A549 (cell line): ENCODE data around the gene UNC45A. TPM values are rescaled to one million over a fixed set of nuclear protein-coding genes. Genes with fewer than 3 reads are reported as not detected.

Experiments
- ATAC-seq, 2 experiments: fragments of 200-7000 bp in 1 of 2; fragments of >200 bp in 1 of 2; cut with Nextera tagmentation in 1 of 2; cut with Tn5 transposase in 1 of 2; 3 replicates each; pipeline versions ENCODE4 v1.8.0 to v1.9.1; 2018 to 2020; ENCODE audit warnings: mild to moderate bottlenecking in 1 of 2, moderate library complexity in 1 of 2
- CTCF ChIA-PET: fragments of 300-600 bp; sonication (Branson Sonifier 250); formaldehyde crosslinking; extraction: SDS; loops from one replicate; lab custom pipeline; 2021; ENCODE audit warnings: antibody characterized with exemption, inconsistent platforms; lab: Yijun Ruan, JAX
- POLR2A ChIA-PET: fragments of 350-600 bp; formaldehyde crosslinking; extraction: SDS; loops from one replicate; lab custom pipeline; 2021; ENCODE audit warnings: antibody characterized with exemption, inconsistent platforms; lab: Yijun Ruan, JAX
- DNase-seq, 2 experiments: peaks; one replicate each; pipeline versions ENCODE4 v3.0.0 to v3.0.0-alpha.2; 2011 to 2016; ENCODE audit warnings: low read depth in 1 of 2, low spot score in 1 of 2
- FAIRE-seq: peaks from 2 replicates; lab custom pipeline; 2011; peaks lifted over from hg19 to GRCh38; lab: Jason Lieb, UNC
- H3K27ac ChIP-seq, 2 experiments: fragments of >200 bp; sonication (Bioruptor Twin); formaldehyde crosslinking; 3 replicates each; pipeline ENCODE4 v1.5.1; 2016 to 2017
- H3K4me1 ChIP-seq: fragments of >200 bp; sonication (Bioruptor Twin); formaldehyde crosslinking; 3 replicates; pipeline ENCODE4 v1.6.1; 2016
- H3K4me2 ChIP-seq: fragments of >200 bp; sonication (Bioruptor Twin); formaldehyde crosslinking; 3 replicates; pipeline ENCODE4 v1.6.1; 2016
- H3K4me3 ChIP-seq: fragments of >200 bp; sonication (Bioruptor Twin); formaldehyde crosslinking; 3 replicates; pipeline ENCODE4 v1.5.1; 2016
- H3K9me3 ChIP-seq: fragments of >200 bp; sonication (Bioruptor Twin); formaldehyde crosslinking; 3 replicates; pipeline ENCODE4 v1.6.1; 2016
- BHLHE40 ChIP-seq: IDR thresholded peaks from 2 replicates; pipeline ENCODE4 v1.6.1; 2012; ENCODE audit warnings: low read depth, low read length, inconsistent platforms
- CEBPB ChIP-seq, 2 experiments: fragments of >200 bp in 1 of 2; sonication (Bioruptor Twin) in 1 of 2; formaldehyde crosslinking in 1 of 2; IDR thresholded peaks; 2 replicates each; pipeline ENCODE4 v1.6.1; 2012 to 2016
- EHMT2 ChIP-seq: fragments of 200-600 bp; sonication (generic); IDR thresholded peaks from 2 replicates; pipeline ENCODE4 v1.6.1; 2016; ENCODE audit warnings: antibody characterized with exemption, low read depth, mild to moderate bottlenecking, moderate library complexity
- FOSL2 ChIP-seq, 2 experiments: fragments of 450-650 bp in 1 of 2; fragments of >200 bp in 1 of 2; sonication (Bioruptor Twin) in 1 of 2; formaldehyde crosslinking; IDR thresholded peaks; 2 replicates each; pipeline versions ENCODE4 v1.5.0 to v1.6.1; 2016 to 2020; ENCODE audit warnings: mild to moderate bottlenecking in 1 of 2, moderate library complexity in 1 of 2
- JUN ChIP-seq, 2 experiments: fragments of >200 bp; sonication (Bioruptor Twin); formaldehyde crosslinking; IDR thresholded peaks; 2 replicates in 1 of 2; 3 replicates in 1 of 2; pipeline ENCODE4 v1.6.1; 2016 to 2017
- KDM1A ChIP-seq: fragments of 200-600 bp; sonication (generic); IDR thresholded peaks from 2 replicates; pipeline ENCODE4 v1.6.1; 2016; ENCODE audit warnings: low read depth, mild to moderate bottlenecking
- MAZ ChIP-seq: fragments of 150-350 bp; IDR thresholded peaks from 2 replicates; pipeline ENCODE4 v1.6.1; 2014; ENCODE audit warnings: antibody characterized with exemption, low read depth, low read length, borderline replicate concordance
- PHF8 ChIP-seq: fragments of 200-600 bp; sonication (generic); IDR thresholded peaks from 2 replicates; pipeline ENCODE4 v1.6.1; 2016; ENCODE audit warnings: low read depth, mild to moderate bottlenecking, antibody characterized with exemption, moderate library complexity, borderline replicate concordance
- RNF2 ChIP-seq: fragments of 200-600 bp; sonication (generic); IDR thresholded peaks from 2 replicates; pipeline ENCODE4 v1.6.1; 2016; ENCODE audit warnings: low read depth, mild to moderate bottlenecking, antibody characterized with exemption, moderate library complexity, borderline replicate concordance
- SMC3 ChIP-seq: fragments of >200 bp; sonication (Bioruptor Twin); formaldehyde crosslinking; IDR thresholded peaks from 3 replicates; pipeline ENCODE4 v1.6.1; 2018; ENCODE audit warnings: inconsistent platforms
- TFCP2L1 ChIP-seq: fragments of 250-450 bp; sonication (Bioruptor Pico); IDR thresholded peaks from 2 replicates; pipeline ENCODE4 v1.5.0; 2021; ENCODE audit warnings: mild to moderate bottlenecking
- ZNF302 ChIP-seq: fragments of 250-450 bp; sonication (Bioruptor Pico); IDR thresholded peaks from 2 replicates; pipeline ENCODE4 v1.9.0; 2021; ENCODE audit warnings: inconsistent platforms, mild to moderate bottlenecking, moderate library complexity
- ZSCAN20 ChIP-seq: fragments of 250-450 bp; sonication (Bioruptor Pico); IDR thresholded peaks from 2 replicates; pipeline ENCODE4 v1.8.0; 2022; ENCODE audit warnings: mild to moderate bottlenecking, moderate library complexity
- WGBS: methylation state at CpG from one replicate; pipeline ENCODE4 v1.1.6; 2017; ENCODE audit errors: missing lambda C conversion rate; 5-methylcytosine and 5-hydroxymethylcytosine counted together
- polyA plus RNA-seq, 4 experiments: library from polyadenylated mRNA; depleted of rRNA in 3 of 4; stranded (reverse); fragments of >200 nt; fragmentation: RNase III in 1 of 4; extraction: RNeasy Plus Mini Kit Qiagen cat#74134 plus additional on column Dnase treatment in 1 of 4; gene quantifications; 2 replicates in 3 of 4; 3 replicates in 1 of 4; pipeline ENCODE4 v1.2.3, GENCODE V29; 2011 to 2017
- TF ChIP-seq, protein P1 (sequence below): fragments of 250-450 bp; sonication (Bioruptor Pico); IDR thresholded peaks from 2 replicates; pipeline ENCODE4 v1.5.0; 2021; ENCODE audit warnings: mild to moderate bottlenecking, moderate library complexity, borderline replicate concordance
- TF ChIP-seq, protein P2 (sequence below): fragments of 450-650 bp; IDR thresholded peaks from 2 replicates; pipeline ENCODE4 v1.6.1; 2014; ENCODE audit warnings: antibody characterized with exemption
- TF ChIP-seq, protein P3 (sequence below): fragments of >200 bp; sonication (Bioruptor Twin); formaldehyde crosslinking; IDR thresholded peaks from 3 replicates; pipeline ENCODE4 v1.5.1; 2016
- TF ChIP-seq, protein P4 (sequence below): IDR thresholded peaks from 2 replicates; pipeline ENCODE4 v1.6.1; 2012
- TF ChIP-seq, protein P5 (sequence below): IDR thresholded peaks from 2 replicates; pipeline ENCODE4 v1.6.1; 2012

UNC45A gene
- polyA plus RNA-seq, 2 of the 4 experiments (the other 2 are of a cell fraction): 48.2 to 80.4 TPM

DNA sequence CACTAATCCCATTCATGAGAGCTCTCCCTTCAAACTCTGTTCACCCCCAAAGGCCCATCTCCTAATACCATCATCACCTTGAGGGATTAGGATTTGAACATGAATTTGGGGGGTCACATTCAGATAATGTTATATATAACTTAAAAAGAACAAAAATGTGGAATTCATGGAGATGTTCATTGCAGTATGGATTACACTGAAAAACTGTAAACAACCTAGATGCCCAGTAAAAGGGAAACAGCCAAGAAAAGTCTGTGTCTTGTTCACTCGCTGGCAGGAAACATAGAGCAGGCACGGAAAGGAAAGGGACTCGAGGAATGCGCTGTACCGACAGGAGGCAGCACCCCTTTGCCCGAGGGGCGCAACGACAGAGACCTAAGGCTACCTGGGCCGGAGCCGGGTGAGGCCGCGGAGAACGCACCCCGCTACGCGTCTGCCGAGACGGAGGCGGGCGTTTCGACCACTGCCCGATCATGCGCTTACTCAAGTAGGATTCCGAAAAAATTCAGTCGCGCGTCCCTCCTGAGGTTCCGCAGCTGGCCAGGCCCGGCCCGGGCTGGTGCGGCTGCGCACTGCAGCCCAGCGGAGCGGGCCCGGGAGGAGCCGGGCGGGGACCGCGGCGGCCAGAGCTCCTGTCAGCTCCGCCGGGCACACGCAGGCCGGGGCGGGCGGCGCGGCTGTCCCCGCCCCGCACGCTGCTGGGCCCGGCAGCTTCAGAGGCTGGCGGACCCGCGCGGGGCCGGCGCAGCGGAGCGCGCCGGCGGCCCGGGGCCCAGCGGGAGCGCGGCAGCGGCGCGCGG, 32.8 kb upstream of the UNC45A start (continued):
- TF ChIP-seq, protein P1, sequence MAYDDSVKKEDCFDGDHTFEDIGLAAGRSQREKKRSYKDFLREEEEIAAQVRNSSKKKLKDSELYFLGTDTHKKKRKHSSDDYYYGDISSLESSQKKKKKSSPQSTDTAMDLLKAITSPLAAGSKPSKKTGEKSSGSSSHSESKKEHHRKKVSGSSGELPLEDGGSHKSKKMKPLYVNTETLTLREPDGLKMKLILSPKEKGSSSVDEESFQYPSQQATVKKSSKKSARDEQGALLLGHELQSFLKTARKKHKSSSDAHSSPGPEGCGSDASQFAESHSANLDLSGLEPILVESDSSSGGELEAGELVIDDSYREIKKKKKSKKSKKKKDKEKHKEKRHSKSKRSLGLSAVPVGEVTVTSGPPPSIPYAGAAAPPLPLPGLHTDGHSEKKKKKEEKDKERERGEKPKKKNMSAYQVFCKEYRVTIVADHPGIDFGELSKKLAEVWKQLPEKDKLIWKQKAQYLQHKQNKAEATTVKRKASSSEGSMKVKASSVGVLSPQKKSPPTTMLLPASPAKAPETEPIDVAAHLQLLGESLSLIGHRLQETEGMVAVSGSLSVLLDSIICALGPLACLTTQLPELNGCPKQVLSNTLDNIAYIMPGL: peak; percentile 95; the same call in 1 of the 2 replicates
- TF ChIP-seq KDM1A: no peak
- peak in 1 of 2 experiments; percentile 76; a peak in 3 of 5 replicates for TF ChIP-seq JUN (IDR thresholded peaks at IDR 0.05)
- TF ChIP-seq, all 56 proteins: peak for 11

DNA sequence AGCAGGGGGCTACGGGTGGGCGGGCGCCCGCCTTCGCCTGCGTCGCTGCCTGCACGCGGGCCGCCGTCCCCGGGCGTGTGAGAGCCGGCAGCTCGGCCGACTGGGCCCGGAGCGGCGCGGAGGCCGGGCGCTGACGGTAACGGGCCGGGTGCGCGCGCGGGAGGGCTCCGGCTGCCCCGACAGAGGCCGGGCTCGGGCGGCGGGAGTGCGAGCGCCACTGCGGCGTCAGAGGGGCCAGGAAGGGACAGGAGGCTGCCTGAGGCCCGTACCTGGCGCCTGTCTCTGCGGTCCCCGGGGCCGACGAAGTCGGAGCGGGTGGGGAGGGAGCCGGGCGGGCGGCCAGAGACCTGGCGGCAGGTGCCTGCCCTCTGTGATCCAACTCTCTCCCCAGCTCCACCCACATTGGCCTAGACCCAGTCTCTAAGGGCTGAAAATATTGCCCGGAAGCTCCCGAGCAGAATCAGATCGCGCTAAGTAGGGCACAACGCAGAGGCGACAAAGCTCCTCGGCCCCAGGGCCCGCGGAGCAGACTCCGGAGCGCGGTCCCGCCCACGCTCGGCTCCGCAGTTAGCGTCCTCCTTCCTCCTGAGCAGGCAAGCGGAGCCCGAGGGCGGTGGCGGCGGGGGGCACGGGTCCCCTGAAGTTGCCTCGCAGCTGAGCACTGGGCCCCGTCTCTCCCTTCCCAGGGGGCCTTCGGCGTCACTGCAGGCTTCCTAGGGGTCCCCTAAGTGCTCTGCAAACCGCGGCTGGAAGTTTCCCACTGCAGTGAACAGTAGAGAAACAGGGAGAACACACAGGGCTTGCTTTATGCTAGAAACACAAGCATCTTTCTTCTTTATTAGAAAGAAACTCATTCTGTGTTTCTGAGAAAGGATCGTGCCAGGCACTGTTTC, 32.0 kb upstream of the UNC45A start, which contains the start of gene MAN2A2:
TSS of gene MAN2A2 (plus strand) at position 463 of the 893 bp plus-strand sequence. CDS start 906 bp downstream, outside the sequence.
- WGBS: 4% methylated on average over 36 of the region's 81 CpGs

GRCh38 chr15:90903733-90904536, 31.1 kb upstream of the UNC45A start:
- peak; percentile 30 to 46 for DNase-seq

More for the DNA sequence above, 32.0 kb upstream of the UNC45A start, which contains the start of gene MAN2A2:
- H3K9me3 ChIP-seq: no peaks in the 10 kb centered on the region
- peak; percentile 17 to 43; a peak in 1 of 5 replicates for TF ChIP-seq JUN (IDR thresholded peaks at IDR 0.05)
- TF ChIP-seq, protein P2, sequence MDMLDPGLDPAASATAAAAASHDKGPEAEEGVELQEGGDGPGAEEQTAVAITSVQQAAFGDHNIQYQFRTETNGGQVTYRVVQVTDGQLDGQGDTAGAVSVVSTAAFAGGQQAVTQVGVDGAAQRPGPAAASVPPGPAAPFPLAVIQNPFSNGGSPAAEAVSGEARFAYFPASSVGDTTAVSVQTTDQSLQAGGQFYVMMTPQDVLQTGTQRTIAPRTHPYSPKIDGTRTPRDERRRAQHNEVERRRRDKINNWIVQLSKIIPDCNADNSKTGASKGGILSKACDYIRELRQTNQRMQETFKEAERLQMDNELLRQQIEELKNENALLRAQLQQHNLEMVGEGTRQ: no peak
- ChIA-PET CTCF (interaction anchor here (0.5 to 16.8 kb wide), 30 partner anchors 10 to 551 kb away, joined by 3 to 326 read pairs (median 4); partner anchors contain the start of genes FES, FURIN, HDDC3 and UNC45A), POLR2A (interaction anchor here (1.0 to 2.2 kb wide), 7 partner anchors 26 to 515 kb away, joined by 3 to 14 read pairs (median 4); partner anchors contain the start of genes HDDC3 and IQGAP1)
- H3K4me2 ChIP-seq: peak within 1 kb of the TSS; percentile 99
- peak; percentile 65 to 71 for ATAC-seq
- peak; percentile 38 to 62 for DNase-seq
- peak within 1 kb of the TSS; percentile 88 for H3K27ac ChIP-seq
- no peak for FAIRE-seq
- peaks cover 14% of the 10 kb centered on the region for H3K4me1 ChIP-seq
- peak within 1 kb of the TSS; percentile 81 for H3K4me3 ChIP-seq

More at GRCh38 chr15:90903733-90904536, 31.1 kb upstream of the UNC45A start:
- no peak for TF ChIP-seq SMC3
- no peak for TF ChIP-seq BHLHE40
- TF ChIP-seq PHF8: no peak
- TF ChIP-seq CEBPB (IDR thresholded peaks at IDR 0.05): no peak
- TF ChIP-seq FOSL2 (IDR thresholded peaks at IDR 0.05): no peak
- no peak for TF ChIP-seq FOSL2 (CRISPR knock-in tag; IDR thresholded peaks at IDR 0.05)
- no peak for TF ChIP-seq ZNF302 (CRISPR knock-in tag)
- TF ChIP-seq, protein P3, sequence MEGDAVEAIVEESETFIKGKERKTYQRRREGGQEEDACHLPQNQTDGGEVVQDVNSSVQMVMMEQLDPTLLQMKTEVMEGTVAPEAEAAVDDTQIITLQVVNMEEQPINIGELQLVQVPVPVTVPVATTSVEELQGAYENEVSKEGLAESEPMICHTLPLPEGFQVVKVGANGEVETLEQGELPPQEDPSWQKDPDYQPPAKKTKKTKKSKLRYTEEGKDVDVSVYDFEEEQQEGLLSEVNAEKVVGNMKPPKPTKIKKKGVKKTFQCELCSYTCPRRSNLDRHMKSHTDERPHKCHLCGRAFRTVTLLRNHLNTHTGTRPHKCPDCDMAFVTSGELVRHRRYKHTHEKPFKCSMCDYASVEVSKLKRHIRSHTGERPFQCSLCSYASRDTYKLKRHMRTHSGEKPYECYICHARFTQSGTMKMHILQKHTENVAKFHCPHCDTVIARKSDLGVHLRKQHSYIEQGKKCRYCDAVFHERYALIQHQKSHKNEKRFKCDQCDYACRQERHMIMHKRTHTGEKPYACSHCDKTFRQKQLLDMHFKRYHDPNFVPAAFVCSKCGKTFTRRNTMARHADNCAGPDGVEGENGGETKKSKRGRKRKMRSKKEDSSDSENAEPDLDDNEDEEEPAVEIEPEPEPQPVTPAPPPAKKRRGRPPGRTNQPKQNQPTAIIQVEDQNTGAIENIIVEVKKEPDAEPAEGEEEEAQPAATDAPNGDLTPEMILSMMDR: no peak
- TF ChIP-seq, protein P4, sequence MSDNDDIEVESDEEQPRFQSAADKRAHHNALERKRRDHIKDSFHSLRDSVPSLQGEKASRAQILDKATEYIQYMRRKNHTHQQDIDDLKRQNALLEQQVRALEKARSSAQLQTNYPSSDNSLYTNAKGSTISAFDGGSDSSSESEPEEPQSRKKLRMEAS: no peak
- TF ChIP-seq, protein P5, sequence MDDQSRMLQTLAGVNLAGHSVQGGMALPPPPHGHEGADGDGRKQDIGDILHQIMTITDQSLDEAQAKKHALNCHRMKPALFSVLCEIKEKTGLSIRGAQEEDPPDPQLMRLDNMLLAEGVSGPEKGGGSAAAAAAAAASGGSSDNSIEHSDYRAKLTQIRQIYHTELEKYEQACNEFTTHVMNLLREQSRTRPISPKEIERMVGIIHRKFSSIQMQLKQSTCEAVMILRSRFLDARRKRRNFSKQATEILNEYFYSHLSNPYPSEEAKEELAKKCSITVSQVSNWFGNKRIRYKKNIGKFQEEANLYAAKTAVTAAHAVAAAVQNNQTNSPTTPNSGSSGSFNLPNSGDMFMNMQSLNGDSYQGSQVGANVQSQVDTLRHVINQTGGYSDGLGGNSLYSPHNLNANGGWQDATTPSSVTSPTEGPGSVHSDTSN: no peak
- no peak for TF ChIP-seq EHMT2
- no peak for TF ChIP-seq RNF2
- TF ChIP-seq MAZ: no peak
- no peak for TF ChIP-seq ZSCAN20
- no peak for TF ChIP-seq TFCP2L1 (CRISPR knock-in tag)
- TF ChIP-seq, protein P1: no peak
- Histone ChIP-seq H3K27ac (peak overlapping the region; percentile 88), H3K4me2 (peak overlapping the region; percentile 99), H3K4me1 (peaks cover 14% of the 10 kb centered on the region), H3K9me3 (no peaks in the 10 kb centered on the region), H3K4me3 (peak overlapping the region; percentile 81)
- CTCF ChIA-PET: interaction anchor here (0.5 to 16.8 kb wide), 15 partner anchors 11 to 552 kb away, joined by 3 to 326 read pairs (median 7); partner anchors contain the start of genes FES, HDDC3, UNC45A and ZNF774
- POLR2A ChIA-PET: interaction anchor here (1.0 to 2.2 kb wide), 2 partner anchors 26 to 28 kb away, joined by 5 to 14 read pairs; partner anchors contain the start of gene HDDC3
- 85% methylated on average over 17 of the region's 18 CpGs for WGBS
- peak; percentile 7 to 30; a peak in 3 of 6 replicates for ATAC-seq
- no peak for FAIRE-seq
